ENCODE results near the gene PLCD3. TPM values are rescaled to one million over a fixed set of nuclear protein-coding genes. Genes with fewer than 3 reads are reported as not detected.
A peak's percentile ranks its signal among the peaks of the same experiment; 100 is the strongest.

Gene PLCD3
- total and polyA plus RNA-seq, 9 of the 15 experiments (the other 6 are each of a cell fraction or from before 2014, with no cell fraction given): 0.20 to 22.6 (median 7.5) TPM

- TF ChIP-seq AFF4 (CRISPR knock-in tag; IDR thresholded peaks at IDR 0.05) (no peak), SREBF1 (IDR thresholded peaks at IDR 0.05; ENCODE audit: borderline replicate concordance, low read depth, low read length) (no peak), DDX20 (tag; IDR thresholded peaks at IDR 0.05; ENCODE audit: low read depth) (no peak), TARDBP (IDR thresholded peaks at IDR 0.05) (peak; percentile 72; the same call in 1 of the 2 replicates), NFATC3 (IDR thresholded peaks at IDR 0.05) (peak; percentile 80; the same call in 1 of the 2 replicates), ZFP36 (IDR thresholded peaks at IDR 0.05; ENCODE audit: low read depth, low read length, partially characterized antibody) (no peak), ZNF140 (CRISPR knock-in tag; IDR thresholded peaks at IDR 0.05) (no peak), ZNF584 (CRISPR knock-in tag; IDR thresholded peaks at IDR 0.05; ENCODE audit: low read depth) (peak; percentile 68; the same call in 1 of the 2 replicates), RBM15 (IDR thresholded peaks at IDR 0.05; ENCODE audit: insufficient read depth, low read length) (no peak), HDAC6 (IDR thresholded peaks at IDR 0.05; ENCODE audit: low read depth, low read length) (no peak), BMI1 (IDR thresholded peaks at IDR 0.05; ENCODE audit: low read length) (no peak; the same call in 1 of the 2 replicates)
- TF ChIP-seq, protein P1, sequence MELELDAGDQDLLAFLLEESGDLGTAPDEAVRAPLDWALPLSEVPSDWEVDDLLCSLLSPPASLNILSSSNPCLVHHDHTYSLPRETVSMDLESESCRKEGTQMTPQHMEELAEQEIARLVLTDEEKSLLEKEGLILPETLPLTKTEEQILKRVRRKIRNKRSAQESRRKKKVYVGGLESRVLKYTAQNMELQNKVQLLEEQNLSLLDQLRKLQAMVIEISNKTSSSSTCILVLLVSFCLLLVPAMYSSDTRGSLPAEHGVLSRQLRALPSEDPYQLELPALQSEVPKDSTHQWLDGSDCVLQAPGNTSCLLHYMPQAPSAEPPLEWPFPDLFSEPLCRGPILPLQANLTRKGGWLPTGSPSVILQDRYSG (tag; conservative IDR thresholded peaks at IDR 0.05; ENCODE audit: low read depth): no peak
- TF ChIP-seq, protein P2, sequence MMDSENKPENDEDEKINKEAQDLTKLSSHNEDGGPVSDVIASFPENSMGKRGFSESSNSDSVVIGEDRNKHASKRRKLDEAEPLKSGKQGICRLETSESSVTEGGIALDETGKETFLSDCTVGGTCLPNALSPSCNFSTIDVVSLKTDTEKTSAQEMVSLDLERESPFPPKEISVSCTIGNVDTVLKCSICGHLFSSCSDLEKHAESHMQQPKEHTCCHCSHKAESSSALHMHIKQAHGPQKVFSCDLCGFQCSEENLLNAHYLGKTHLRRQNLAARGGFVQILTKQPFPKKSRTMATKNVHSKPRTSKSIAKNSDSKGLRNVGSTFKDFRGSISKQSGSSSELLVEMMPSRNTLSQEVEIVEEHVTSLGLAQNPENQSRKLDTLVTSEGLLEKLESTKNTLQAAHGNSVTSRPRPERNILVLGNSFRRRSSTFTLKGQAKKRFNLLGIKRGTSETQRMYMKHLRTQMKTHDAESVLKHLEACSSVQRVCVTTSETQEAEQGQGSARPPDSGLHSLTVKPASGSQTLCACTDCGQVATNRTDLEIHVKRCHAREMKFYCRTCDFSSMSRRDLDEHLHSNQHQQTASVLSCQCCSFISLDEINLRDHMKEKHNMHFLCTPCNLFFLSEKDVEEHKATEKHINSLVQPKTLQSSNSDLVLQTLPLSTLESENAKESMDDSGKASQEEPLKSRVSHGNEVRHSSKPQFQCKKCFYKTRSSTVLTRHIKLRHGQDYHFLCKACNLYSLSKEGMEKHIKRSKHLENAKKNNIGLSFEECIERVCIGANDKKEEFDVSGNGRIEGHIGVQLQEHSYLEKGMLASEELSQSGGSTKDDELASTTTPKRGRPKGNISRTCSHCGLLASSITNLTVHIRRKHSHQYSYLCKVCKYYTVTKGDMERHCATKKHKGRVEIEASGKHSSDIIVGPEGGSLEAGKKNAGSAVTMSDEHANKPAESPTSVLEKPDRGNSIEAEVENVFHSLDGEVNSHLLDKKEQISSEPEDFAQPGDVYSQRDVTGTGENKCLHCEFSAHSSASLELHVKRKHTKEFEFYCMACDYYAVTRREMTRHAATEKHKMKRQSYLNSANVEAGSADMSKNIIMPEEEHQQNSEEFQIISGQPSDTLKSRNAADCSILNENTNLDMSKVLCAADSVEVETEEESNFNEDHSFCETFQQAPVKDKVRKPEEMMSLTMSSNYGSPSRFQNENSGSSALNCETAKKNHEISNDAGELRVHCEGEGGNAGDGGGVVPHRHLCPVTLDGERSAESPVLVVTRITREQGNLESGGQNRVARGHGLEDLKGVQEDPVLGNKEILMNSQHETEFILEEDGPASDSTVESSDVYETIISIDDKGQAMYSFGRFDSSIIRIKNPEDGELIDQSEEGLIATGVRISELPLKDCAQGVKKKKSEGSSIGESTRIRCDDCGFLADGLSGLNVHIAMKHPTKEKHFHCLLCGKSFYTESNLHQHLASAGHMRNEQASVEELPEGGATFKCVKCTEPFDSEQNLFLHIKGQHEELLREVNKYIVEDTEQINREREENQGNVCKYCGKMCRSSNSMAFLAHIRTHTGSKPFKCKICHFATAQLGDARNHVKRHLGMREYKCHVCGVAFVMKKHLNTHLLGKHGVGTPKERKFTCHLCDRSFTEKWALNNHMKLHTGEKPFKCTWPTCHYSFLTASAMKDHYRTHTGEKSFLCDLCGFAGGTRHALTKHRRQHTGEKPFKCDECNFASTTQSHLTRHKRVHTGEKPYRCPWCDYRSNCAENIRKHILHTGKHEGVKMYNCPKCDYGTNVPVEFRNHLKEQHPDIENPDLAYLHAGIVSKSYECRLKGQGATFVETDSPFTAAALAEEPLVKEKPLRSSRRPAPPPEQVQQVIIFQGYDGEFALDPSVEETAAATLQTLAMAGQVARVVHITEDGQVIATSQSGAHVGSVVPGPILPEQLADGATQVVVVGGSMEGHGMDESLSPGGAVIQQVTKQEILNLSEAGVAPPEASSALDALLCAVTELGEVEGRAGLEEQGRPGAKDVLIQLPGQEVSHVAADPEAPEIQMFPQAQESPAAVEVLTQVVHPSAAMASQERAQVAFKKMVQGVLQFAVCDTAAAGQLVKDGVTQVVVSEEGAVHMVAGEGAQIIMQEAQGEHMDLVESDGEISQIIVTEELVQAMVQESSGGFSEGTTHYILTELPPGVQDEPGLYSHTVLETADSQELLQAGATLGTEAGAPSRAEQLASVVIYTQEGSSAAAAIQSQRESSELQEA (IDR thresholded peaks at IDR 0.05; ENCODE audit: low read depth): no peak
- TF ChIP-seq, protein P3, sequence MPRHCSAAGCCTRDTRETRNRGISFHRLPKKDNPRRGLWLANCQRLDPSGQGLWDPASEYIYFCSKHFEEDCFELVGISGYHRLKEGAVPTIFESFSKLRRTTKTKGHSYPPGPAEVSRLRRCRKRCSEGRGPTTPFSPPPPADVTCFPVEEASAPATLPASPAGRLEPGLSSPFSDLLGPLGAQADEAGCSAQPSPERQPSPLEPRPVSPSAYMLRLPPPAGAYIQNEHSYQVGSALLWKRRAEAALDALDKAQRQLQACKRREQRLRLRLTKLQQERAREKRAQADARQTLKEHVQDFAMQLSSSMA (CRISPR knock-in tag; IDR thresholded peaks at IDR 0.05): no peak
These were observed 15.4 kb upstream of the PLCD3 start (continued) for GRCh38 chr17:45147581-45148182.

All from K562 (cell line).